HepG2 (cell line): ENCODE results near the gene CHST3.

ENCODE experiments used
- CTCF ChIP-seq: sonication (generic); formaldehyde crosslinking; IDR thresholded peaks from 2 replicates; pipeline ENCODE4 v1.5.0; 2020; ENCODE audit warnings: mild to moderate bottlenecking, missing genetic modification reagents, moderate library complexity
- EZH2 ChIP-seq: conservative IDR thresholded peaks from 2 replicates; pipeline ENCODE4 v1.6.1; 2012; ENCODE audit warnings: mild to moderate bottlenecking, low read depth, low read length, moderate library complexity
- POLR2A ChIP-seq, 2 experiments: IDR thresholded peaks; 2 replicates each; pipeline ENCODE4 v1.6.1; 2011; ENCODE audit warnings: low read depth in 2 of 2, low read length in 2 of 2, mild to moderate bottlenecking in 1 of 2, moderate library complexity in 1 of 2; ENCODE audit not compliant: insufficient read depth in 1 of 2
- REPIN1 ChIP-seq: sonication (generic); formaldehyde crosslinking; IDR thresholded peaks from 2 replicates; pipeline ENCODE4 v1.8.0; 2022; ENCODE audit warnings: missing genetic modification reagents, low read depth, mild to moderate bottlenecking, borderline replicate concordance
- ZNF768 ChIP-seq: sonication (generic); formaldehyde crosslinking; IDR thresholded peaks from 2 replicates; pipeline ENCODE4 v1.4.0; 2020; ENCODE audit warnings: missing genetic modification reagents
- TF ChIP-seq, protein P1 (sequence below): sonication (generic); formaldehyde crosslinking; conservative IDR thresholded peaks from 2 replicates; pipeline ENCODE4 v1.8.1; 2023; ENCODE audit warnings: missing genetic modification reagents
- TF ChIP-seq, protein P2 (sequence below): sonication (generic); formaldehyde crosslinking; IDR thresholded peaks from 2 replicates; pipeline ENCODE4 v1.9.0; 2021; ENCODE audit warnings: missing genetic modification reagents, borderline replicate concordance

GRCh38 chr10:71982269-71983178 is 18.3 kb downstream of the CHST3 start:
- TF ChIP-seq, protein P1, sequence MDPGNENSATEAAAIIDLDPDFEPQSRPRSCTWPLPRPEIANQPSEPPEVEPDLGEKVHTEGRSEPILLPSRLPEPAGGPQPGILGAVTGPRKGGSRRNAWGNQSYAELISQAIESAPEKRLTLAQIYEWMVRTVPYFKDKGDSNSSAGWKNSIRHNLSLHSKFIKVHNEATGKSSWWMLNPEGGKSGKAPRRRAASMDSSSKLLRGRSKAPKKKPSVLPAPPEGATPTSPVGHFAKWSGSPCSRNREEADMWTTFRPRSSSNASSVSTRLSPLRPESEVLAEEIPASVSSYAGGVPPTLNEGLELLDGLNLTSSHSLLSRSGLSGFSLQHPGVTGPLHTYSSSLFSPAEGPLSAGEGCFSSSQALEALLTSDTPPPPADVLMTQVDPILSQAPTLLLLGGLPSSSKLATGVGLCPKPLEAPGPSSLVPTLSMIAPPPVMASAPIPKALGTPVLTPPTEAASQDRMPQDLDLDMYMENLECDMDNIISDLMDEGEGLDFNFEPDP (CRISPR knock-in tag), result no peak
- no peak for TF ChIP-seq ZNF768 (CRISPR knock-in tag)
- TF ChIP-seq EZH2, result no peak
- TF ChIP-seq REPIN1, result no peak
- TF ChIP-seq, protein P2, sequence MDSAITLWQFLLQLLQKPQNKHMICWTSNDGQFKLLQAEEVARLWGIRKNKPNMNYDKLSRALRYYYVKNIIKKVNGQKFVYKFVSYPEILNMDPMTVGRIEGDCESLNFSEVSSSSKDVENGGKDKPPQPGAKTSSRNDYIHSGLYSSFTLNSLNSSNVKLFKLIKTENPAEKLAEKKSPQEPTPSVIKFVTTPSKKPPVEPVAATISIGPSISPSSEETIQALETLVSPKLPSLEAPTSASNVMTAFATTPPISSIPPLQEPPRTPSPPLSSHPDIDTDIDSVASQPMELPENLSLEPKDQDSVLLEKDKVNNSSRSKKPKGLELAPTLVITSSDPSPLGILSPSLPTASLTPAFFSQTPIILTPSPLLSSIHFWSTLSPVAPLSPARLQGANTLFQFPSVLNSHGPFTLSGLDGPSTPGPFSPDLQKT (CRISPR knock-in tag), result no peak
- peak; percentile 41; the same call in 1 of the 2 replicates for TF ChIP-seq CTCF (CRISPR knock-in tag)
- TF ChIP-seq POLR2A (IDR thresholded peaks at IDR 0.05; ENCODE audit: insufficient read depth in 1 of 2, low read depth in 2 of 2, low read length in 2 of 2), result no peak
